GM19328 (cell line): Measurements from ENCODE around the gene UBC.

Experiments used
- ATAC-seq: cut with Tn5 transposase; IDR thresholded peaks from one replicate; pipeline ENCODE4 v1.9.1; 2021; ENCODE audit warnings: mild to moderate bottlenecking, moderate library complexity; ENCODE audit not compliant: unreplicated experiment

The UBC gene

GRCh38 chr12:124914392-124915238 is at the start of gene UBC:
Gene UBC (minus strand): TSS chr12:124914650. CDS start chr12:124913771, 879 bp downstream.
- peak; percentile 35 for ATAC-seq

- ATAC-seq = no peak
Measured at GRCh38 chr12:124963211-124963610, 48.8 kb upstream of the UBC start.

DNA sequence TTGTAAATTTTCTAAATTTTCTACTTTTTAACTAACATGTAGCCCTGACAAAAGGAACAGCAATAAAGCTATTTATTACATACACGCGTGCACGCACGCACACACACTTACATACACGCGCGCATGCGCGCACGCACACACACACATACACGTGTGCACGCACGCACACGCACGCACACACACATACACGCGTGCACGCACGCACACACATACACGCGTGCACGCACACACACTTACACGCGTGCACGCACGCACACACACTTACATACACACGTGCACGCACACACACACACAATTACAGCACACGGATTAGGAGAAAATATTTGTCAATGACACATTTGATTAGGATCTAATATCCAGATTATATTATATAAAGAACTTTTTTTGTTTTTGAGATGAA is 46.6 kb upstream of the UBC start:
- ATAC-seq = no peak

- no peak for ATAC-seq
Measured at GRCh38 chr12:124956571-124956970, 42.1 kb upstream of the UBC start.

DNA sequence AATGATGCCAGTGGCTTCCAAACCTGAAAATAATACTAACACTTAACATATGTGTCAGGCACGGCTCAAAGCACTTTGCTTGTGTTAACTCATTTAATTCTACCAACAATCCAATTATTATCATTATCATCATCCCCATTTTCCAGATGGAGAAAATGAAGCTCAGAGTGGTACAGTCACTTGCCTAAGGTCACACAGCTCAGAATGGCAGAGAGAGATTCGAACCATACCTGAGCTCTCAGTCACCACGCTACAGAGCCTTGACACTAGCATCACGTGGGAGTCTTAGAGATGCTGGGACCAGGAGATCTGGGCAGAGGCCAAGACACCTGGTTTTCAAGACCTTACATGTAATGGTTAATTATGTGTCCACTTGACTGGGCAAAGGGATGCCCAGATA is 40.3 kb upstream of the UBC start:
- no peak for ATAC-seq

DNA sequence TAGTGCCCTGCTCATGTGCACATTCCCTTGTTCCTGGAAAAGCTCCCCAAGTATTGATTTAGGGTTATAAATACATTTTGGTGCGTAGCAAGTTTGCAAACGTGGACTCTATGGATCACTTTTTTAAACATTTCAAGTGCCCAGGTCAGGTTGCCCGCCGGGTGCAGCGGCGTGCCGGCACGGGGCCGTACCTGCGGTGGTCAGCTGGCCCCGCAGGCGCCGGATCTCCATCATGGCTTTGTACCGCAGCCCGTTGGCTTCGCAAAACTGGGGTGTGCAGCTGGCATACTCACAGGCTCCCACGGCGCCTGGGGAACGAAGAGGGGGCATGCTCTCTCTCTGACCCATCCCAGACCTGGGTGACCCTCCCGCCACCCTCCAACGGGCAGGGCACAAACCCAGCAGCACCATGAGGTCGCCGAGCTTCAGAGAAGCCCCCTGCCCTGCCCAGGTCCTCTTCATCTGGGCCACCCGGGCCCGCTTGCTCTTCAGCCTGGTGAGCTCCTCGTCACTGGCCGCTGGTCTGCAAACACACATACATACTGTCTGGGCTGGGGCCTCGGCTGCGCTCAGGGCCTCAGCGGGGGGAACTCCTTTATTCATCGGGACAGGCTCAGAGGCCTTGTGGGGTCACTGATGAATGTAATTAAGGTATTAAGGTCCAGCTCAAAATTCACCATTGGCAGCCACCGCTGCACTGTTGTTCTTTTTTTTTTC is 39.4 kb upstream of the UBC start:
- no peak for ATAC-seq

- ATAC-seq = no peak
Measured at GRCh38 chr12:124952801-124953200, 38.4 kb upstream of the UBC start.

DNA sequence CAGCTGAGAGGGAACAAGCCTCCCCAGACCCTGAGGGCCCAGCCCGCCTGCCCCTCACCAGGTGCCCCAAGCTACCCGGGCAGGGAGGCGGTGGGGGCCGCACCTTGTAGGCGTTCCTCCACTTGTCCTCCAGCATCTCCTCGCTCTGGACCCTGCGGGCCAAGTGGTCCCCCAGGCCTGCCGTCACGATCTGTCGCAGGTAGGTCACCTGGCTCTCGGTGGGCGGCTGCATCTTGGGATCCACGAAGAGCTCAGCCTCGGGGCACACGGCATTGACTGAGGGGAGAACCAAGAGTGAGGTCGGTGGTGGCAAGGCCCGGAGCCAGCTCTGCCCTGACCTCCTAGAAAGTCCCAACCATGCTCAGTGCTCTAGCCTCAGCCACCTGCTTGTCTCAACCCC is 37.8 kb upstream of the UBC start:
- ATAC-seq = no peak

- no peak for ATAC-seq
Measured at GRCh38 chr12:124949779-124950728, 35.6 kb upstream of the UBC start.

DNA sequence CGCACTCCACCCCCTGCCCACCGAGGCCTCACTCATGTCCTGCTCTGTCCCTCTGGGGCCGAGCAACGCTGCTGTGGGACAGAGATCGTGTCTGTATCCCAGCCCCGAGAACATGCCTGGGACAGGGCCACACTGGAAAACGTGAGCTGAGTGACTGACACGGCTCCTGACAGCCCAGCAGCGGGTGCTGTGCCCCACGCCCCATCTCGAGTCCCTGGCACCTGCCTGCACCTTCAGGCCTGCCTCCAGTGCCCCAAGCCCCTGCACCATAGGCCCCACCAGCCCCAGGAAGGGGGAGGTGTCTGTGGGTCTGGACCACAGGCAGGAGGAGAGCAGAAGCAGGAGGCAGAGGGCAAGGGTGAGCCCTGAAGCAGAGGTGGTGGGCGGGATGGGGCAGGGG is 34.6 kb upstream of the UBC start:
- no peak for ATAC-seq

- ATAC-seq = no peak
Measured at GRCh38 chr12:124947561-124948398, 33.3 kb upstream of the UBC start.

DNA sequence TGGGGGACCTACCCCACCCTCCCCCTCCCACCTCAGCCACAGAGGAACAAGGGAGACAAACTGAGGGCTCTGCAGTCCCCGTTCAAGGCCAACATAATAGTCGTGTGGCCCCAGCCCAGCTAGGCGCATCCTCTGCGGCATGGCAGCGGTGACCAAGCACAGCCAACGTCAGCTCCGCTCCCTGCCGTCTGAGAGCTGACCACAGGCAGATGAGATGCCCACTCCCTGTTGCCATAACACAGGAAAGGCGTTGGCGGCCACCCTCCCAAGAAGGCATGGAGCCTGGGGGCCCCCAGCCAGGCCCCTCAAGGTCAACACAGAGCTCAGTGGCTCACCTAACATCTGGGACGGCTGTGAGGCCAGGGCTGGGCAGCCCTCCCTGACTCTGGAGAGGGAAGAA is 32.6 kb upstream of the UBC start:
- ATAC-seq = no peak

- no peak for ATAC-seq
Measured at GRCh38 chr12:124946447-124946793, 32.0 kb upstream of the UBC start.

DNA sequence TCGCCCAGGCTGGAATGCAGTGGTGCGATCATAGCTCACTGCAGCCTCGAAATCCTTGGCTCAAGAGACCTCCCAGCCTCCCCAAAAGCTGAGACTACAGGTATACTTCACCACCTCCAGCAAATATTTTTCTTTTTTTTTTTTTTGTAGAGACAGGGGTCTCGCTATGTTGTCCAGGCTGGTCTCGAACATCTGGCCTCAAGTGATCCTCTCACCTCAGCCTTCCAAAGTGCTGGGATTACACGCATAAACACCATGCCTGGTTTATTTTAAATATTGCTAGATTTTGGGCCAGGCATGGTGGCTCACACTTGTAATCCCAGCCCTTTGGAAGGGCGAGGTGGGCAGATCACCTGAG is 26.7 kb upstream of the UBC start:
- no peak for ATAC-seq

DNA sequence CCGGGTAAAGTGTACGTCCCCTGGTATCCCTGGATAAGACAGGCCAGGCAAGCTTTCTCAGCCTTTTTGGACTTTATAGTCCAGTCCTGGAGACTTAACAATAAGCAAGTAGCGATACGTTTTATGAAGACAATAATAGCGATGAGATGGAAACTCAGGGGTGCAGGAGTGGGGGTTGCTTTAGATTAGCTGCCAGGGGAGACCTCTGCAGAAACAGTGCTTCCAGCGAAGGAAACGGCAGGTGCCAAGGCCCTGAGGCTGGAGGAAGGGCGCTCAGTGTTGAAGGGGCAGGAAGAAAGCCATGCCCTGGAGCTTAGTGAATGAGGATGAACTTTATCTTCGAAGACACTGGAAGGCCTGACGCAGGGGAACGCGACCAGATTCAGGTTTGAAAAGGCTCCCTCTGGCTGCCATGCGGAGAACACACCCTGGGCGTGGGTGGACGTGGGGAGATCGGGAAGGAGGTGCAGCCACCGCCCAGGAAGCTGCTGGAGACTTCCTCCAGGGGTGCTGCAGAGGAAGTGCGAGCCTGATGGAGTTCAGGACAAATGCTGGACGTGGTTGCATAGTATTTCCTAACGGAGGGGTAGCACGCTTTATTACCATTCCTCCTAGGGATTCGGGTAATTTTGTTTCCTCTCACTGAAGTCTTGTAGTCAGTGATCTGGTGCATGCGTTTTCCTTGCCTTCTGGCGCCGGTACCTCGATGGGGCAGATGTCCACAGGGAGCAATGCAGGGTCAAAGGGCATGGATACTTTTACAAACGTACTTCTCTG is 26.1 kb upstream of the UBC start:
- ATAC-seq = peak; percentile 16

- ATAC-seq = peak; percentile 3
Measured at GRCh38 chr12:124940143-124940392, 25.6 kb upstream of the UBC start.

DNA sequence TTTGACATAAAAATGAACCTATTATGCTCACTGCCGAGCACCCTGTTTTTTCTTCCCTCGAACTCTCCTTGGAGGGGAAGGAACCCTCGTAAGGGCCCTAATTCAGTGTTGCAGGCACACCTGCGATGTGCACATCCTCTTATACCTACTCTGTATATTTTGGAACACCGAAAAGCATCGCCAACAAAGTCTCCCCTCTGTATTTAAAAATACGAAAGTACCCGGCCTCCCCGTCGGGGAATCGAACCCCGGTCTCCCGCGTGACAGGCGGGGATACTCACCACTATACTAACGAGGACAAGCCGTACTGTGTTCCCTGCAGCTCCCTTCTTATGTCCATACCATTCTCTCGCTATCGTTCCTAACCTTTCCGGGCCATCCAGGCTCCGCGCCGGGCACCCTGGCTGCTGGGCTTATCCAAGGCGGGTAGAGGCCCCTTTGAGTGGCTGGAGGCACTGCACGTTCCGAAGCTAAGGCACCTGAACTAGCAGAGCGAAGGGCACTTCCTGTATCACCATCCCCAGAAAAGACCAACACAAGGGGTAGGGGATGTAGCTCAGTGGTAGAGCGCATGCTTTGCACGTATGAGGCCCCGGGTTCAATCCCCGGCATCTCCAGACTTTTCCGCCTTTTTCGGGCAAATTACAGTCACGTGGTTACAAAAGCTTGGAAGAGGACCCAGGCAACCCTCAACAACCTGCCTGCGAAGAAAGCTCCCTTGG is 25.1 kb upstream of the UBC start:
- peak; percentile 67 for ATAC-seq

- ATAC-seq = peak; percentile 24
Measured at GRCh38 chr12:124939079-124939420, 24.6 kb upstream of the UBC start.

- ATAC-seq = no peak
Measured at GRCh38 chr12:124938587-124938986, 24.1 kb upstream of the UBC start.
